ENCODE results near the gene CDC25A. TPM values are rescaled to one million over a fixed set of nuclear protein-coding genes. Genes with fewer than 3 reads are reported as not detected.

CDC25A gene
- total and polyA plus RNA-seq, 7 experiments from 2014 or later = 0.61 to 20.7 TPM; not detected in 5

GRCh38 chr3:48151807-48152427 is 36.3 kb downstream of the CDC25A start:
- ChIA-PET POLR2A (no interaction called here), CTCF (interaction anchor here (0.6 kb wide), 1 partner anchor 630 kb away, joined by 10 read pairs; no protein-coding TSS in a partner anchor)
- H3K4me1 Mint-ChIP-seq = peaks cover 0 to 4% (median 0%) of the 10 kb centered on the region in 7 donors
- no peaks in the 10 kb centered on the region for H3K27me3 Mint-ChIP-seq
- Histone ChIP-seq H3K9me3 (ENCODE audit: control insufficient read depth in 2 of 3, low read length in 3 of 3) (no peaks in the 10 kb centered on the region), H3K36me3 (ENCODE audit: control insufficient read depth in 2 of 3, insufficient read depth in 3 of 3, low read length in 3 of 3) (no peaks in the 10 kb centered on the region), H3K27me3 (ENCODE audit: control insufficient read depth in 2 of 2, insufficient read depth in 2 of 2, low read length in 2 of 2) (no peaks in the 10 kb centered on the region), H3K27ac (ENCODE audit: low read depth, low read length) (no peak overlapping the region), H3K4me3 (ENCODE audit: low read length) (no peak overlapping the region), H3K4me1 (ENCODE audit: control insufficient read depth in 2 of 2, insufficient read depth in 2 of 2, low read length in 2 of 2) (no peaks in the 10 kb centered on the region)
- H3K36me3 Mint-ChIP-seq = no peaks in the 10 kb centered on the region
- DNase-seq (no peak), ATAC-seq (no peak)
- H3K4me3 Mint-ChIP-seq = no peak overlapping the region
- no peaks in the 10 kb centered on the region for H3K9me3 Mint-ChIP-seq
- H3K27ac Mint-ChIP-seq = peak overlapping the region in 1 of 9 donors; percentile 70
- intact Hi-C loops (cut with micrococcal nuclease) = loop anchor here (1.0 to 10.0 kb wide), 6 partner anchors 65 to 627 kb away; no protein-coding TSS in a partner anchor

GRCh38 chr3:48151058-48151806 is 37.0 kb downstream of the CDC25A start:
- POLR2A ChIA-PET = no interaction called here
- peak in 7 of 9 donors; percentile 17 to 61 (median 28) for DNase-seq
- Mint-ChIP-seq H3K4me3 (no peak overlapping the region), H3K36me3 (no peaks in the 10 kb centered on the region), H3K27me3 (no peaks in the 10 kb centered on the region), H3K27ac (no peak overlapping the region), H3K9me3 (no peaks in the 10 kb centered on the region), H3K4me1 (peaks cover 0 to 4% (median 0%) of the 10 kb centered on the region in 7 donors)
- Histone ChIP-seq H3K27me3 (ENCODE audit: control insufficient read depth in 2 of 2, insufficient read depth in 2 of 2, low read length in 2 of 2) (no peaks in the 10 kb centered on the region), H3K27ac (ENCODE audit: low read depth, low read length) (no peak overlapping the region), H3K4me1 (ENCODE audit: control insufficient read depth in 2 of 2, insufficient read depth in 2 of 2, low read length in 2 of 2) (no peaks in the 10 kb centered on the region), H3K4me3 (ENCODE audit: low read length) (no peak overlapping the region), H3K36me3 (ENCODE audit: control insufficient read depth in 2 of 3, insufficient read depth in 3 of 3, low read length in 3 of 3) (no peaks in the 10 kb centered on the region), H3K9me3 (ENCODE audit: control insufficient read depth in 2 of 3, low read length in 3 of 3) (no peaks in the 10 kb centered on the region)
- ATAC-seq = peak; percentile 80
- intact Hi-C loops (cut with micrococcal nuclease) = loop anchor here (1.0 to 10.0 kb wide), 6 partner anchors 64 to 626 kb away; no protein-coding TSS in a partner anchor
- CTCF ChIA-PET = interaction anchor here (0.5 to 0.6 kb wide), 2 partner anchors 630 to 747 kb away, joined by 4 to 10 read pairs; no protein-coding TSS in a partner anchor

GRCh38 chr3:48143992-48144391 is 44.2 kb downstream of the CDC25A start:
- H3K4me1 Mint-ChIP-seq = no peaks in the 10 kb centered on the region
- H3K27me3 Mint-ChIP-seq = no peaks in the 10 kb centered on the region
- CTCF ChIA-PET = no interaction called here
- no peaks in the 10 kb centered on the region for H3K4me1 ChIP-seq (ENCODE audit: control insufficient read depth in 2 of 2, insufficient read depth in 2 of 2, low read length in 2 of 2)
- no peak overlapping the region for H3K4me3 Mint-ChIP-seq
- ATAC-seq (no peak), DNase-seq (no peak)
- no peaks in the 10 kb centered on the region for H3K27me3 ChIP-seq (ENCODE audit: control insufficient read depth in 2 of 2, insufficient read depth in 2 of 2, low read length in 2 of 2)
- H3K36me3 Mint-ChIP-seq = no peaks in the 10 kb centered on the region
- POLR2A ChIA-PET = no interaction called here
- no peaks in the 10 kb centered on the region for H3K9me3 Mint-ChIP-seq
- H3K27ac ChIP-seq (ENCODE audit: low read depth, low read length) = no peak overlapping the region
- no peaks in the 10 kb centered on the region for H3K9me3 ChIP-seq (ENCODE audit: control insufficient read depth in 2 of 3, low read length in 3 of 3)
- intact Hi-C loops (cut with micrococcal nuclease) = no loop called here
- no peak overlapping the region for H3K27ac Mint-ChIP-seq
- no peak overlapping the region for H3K4me3 ChIP-seq (ENCODE audit: low read length)
- no peaks in the 10 kb centered on the region for H3K36me3 ChIP-seq (ENCODE audit: control insufficient read depth in 2 of 3, insufficient read depth in 3 of 3, low read length in 3 of 3)

- ChIA-PET POLR2A (no interaction called here), CTCF (no interaction called here)
- intact Hi-C loops (cut with micrococcal nuclease) = no loop called here
- H3K4me3 ChIP-seq (ENCODE audit: low read length) = no peak overlapping the region
- H3K27ac Mint-ChIP-seq = no peak overlapping the region
- no peaks in the 10 kb centered on the region for H3K9me3 ChIP-seq (ENCODE audit: control insufficient read depth in 2 of 3, low read length in 3 of 3)
- DNase-seq = no peak
- H3K36me3 ChIP-seq (ENCODE audit: control insufficient read depth in 2 of 3, insufficient read depth in 3 of 3, low read length in 3 of 3) = no peaks in the 10 kb centered on the region
- no peak overlapping the region for H3K27ac ChIP-seq (ENCODE audit: low read depth, low read length)
- H3K4me1 Mint-ChIP-seq = no peaks in the 10 kb centered on the region
- no peaks in the 10 kb centered on the region for H3K27me3 ChIP-seq (ENCODE audit: control insufficient read depth in 2 of 2, insufficient read depth in 2 of 2, low read length in 2 of 2)
- ATAC-seq = no peak
- H3K9me3 Mint-ChIP-seq = no peaks in the 10 kb centered on the region
- no peaks in the 10 kb centered on the region for H3K27me3 Mint-ChIP-seq
- no peaks in the 10 kb centered on the region for H3K36me3 Mint-ChIP-seq
- H3K4me1 ChIP-seq (ENCODE audit: control insufficient read depth in 2 of 2, insufficient read depth in 2 of 2, low read length in 2 of 2) = no peaks in the 10 kb centered on the region
- H3K4me3 Mint-ChIP-seq = no peak overlapping the region
Observed at GRCh38 chr3:48143567-48143966, 44.6 kb downstream of the CDC25A start.

GRCh38 chr3:48142316-48142870 is 45.8 kb downstream of the CDC25A start:
- CTCF ChIA-PET = interaction anchor here (0.6 kb wide), 1 partner anchor 102 kb away, joined by 4 read pairs; no protein-coding TSS in a partner anchor
- no peaks in the 10 kb centered on the region for H3K4me1 Mint-ChIP-seq
- no peak overlapping the region for H3K27ac ChIP-seq (ENCODE audit: low read depth, low read length)

GRCh38 chr3:48141604-48142137 is 46.5 kb downstream of the CDC25A start:
- ATAC-seq = no peak
- Histone ChIP-seq H3K9me3 (ENCODE audit: control insufficient read depth in 2 of 3, low read length in 3 of 3) (no peaks in the 10 kb centered on the region), H3K4me1 (ENCODE audit: control insufficient read depth in 2 of 2, insufficient read depth in 2 of 2, low read length in 2 of 2) (no peaks in the 10 kb centered on the region), H3K4me3 (ENCODE audit: low read length) (no peak overlapping the region), H3K36me3 (ENCODE audit: control insufficient read depth in 2 of 3, insufficient read depth in 3 of 3, low read length in 3 of 3) (no peaks in the 10 kb centered on the region), H3K27ac (ENCODE audit: low read depth, low read length) (no peak overlapping the region), H3K27me3 (ENCODE audit: control insufficient read depth in 2 of 2, insufficient read depth in 2 of 2, low read length in 2 of 2) (no peaks in the 10 kb centered on the region)
- Mint-ChIP-seq H3K9me3 (no peaks in the 10 kb centered on the region), H3K4me3 (no peak overlapping the region), H3K27ac (no peak overlapping the region), H3K27me3 (no peaks in the 10 kb centered on the region), H3K36me3 (no peaks in the 10 kb centered on the region), H3K4me1 (no peaks in the 10 kb centered on the region)
- ChIA-PET POLR2A (no interaction called here), CTCF (interaction anchor here (0.6 kb wide), 1 partner anchor 102 kb away, joined by 4 read pairs; no protein-coding TSS in a partner anchor)
- intact Hi-C loops (cut with micrococcal nuclease) = no loop called here
- no peak for DNase-seq

More at GRCh38 chr3:48142316-48142870, 45.8 kb downstream of the CDC25A start:
- H3K9me3 Mint-ChIP-seq = no peaks in the 10 kb centered on the region
- no peaks in the 10 kb centered on the region for H3K27me3 ChIP-seq (ENCODE audit: control insufficient read depth in 2 of 2, insufficient read depth in 2 of 2, low read length in 2 of 2)
- no peaks in the 10 kb centered on the region for H3K27me3 Mint-ChIP-seq
- no peak for DNase-seq
- no peak overlapping the region for H3K4me3 ChIP-seq (ENCODE audit: low read length)
- H3K36me3 ChIP-seq (ENCODE audit: control insufficient read depth in 2 of 3, insufficient read depth in 3 of 3, low read length in 3 of 3) = no peaks in the 10 kb centered on the region
- intact Hi-C loops (cut with micrococcal nuclease) = no loop called here
- no peaks in the 10 kb centered on the region for H3K9me3 ChIP-seq (ENCODE audit: control insufficient read depth in 2 of 3, low read length in 3 of 3)
- H3K4me1 ChIP-seq (ENCODE audit: control insufficient read depth in 2 of 2, insufficient read depth in 2 of 2, low read length in 2 of 2) = no peaks in the 10 kb centered on the region
- H3K36me3 Mint-ChIP-seq = no peaks in the 10 kb centered on the region
- ATAC-seq = no peak
- no peak overlapping the region for H3K4me3 Mint-ChIP-seq
- H3K27ac Mint-ChIP-seq = peak overlapping the region in 1 of 9 donors; percentile 41
- POLR2A ChIA-PET = no interaction called here

Data from naive thymus-derived CD4-positive, alpha-beta T cell (primary cell).